WI38 (cell line): Measurements from ENCODE around the gene LYPD6B.

Experiments
- H3K4me3 ChIP-seq: 2 replicates; pipeline ENCODE4 v1.5.1; 2011; ENCODE audit warnings: low read depth, mild to moderate bottlenecking, control low read depth, low read length
- CTCF ChIP-seq: IDR thresholded peaks from 2 replicates; pipeline ENCODE4 v1.5.1; 2012; ENCODE audit warnings: low read depth, mild to moderate bottlenecking, control low read depth, low read length

The LYPD6B gene

DNA sequence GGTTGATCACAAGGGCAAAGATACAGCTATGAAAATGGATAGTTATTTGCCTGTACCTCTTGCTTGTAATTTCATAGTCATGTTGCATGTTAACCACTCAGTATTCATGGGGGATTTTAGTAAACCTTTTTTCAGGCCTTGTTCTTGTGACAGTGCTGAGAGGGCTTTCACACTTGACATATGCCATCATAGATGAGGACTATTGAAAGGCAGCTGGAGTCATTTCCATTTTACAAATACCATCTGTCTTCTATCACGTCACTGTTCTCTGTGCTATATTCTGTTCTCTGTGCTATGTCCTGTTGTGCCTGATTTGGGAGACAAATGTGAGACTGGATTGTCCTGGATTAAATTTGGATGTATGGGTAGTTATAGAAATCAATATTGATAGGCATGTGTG lies 131.7 kb downstream of the LYPD6B start:
- no peak overlapping the region for H3K4me3 ChIP-seq

DNA sequence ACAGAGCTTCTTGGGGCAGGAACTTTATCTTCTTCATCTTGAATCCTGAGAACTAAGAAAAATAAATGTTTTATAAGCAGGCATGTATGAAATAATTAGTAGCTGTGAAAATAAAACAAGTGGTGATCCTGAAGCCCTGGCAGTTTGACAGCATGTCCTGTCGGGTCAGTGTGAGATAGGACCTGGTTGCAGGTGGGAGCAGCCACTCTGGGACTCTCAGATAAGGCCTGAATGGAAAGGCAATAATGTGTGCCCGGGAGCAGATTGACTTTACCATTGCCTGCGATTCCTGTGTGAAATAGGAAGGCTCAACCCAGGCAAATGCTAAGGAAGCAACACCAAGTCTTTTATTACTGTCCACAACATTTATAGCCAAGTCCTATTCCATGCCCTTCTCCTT lies 132.4 kb downstream of the LYPD6B start:
- no peak for TF ChIP-seq CTCF

More for the DNA sequence above, 131.7 kb downstream of the LYPD6B start:
- no peak for TF ChIP-seq CTCF

DNA sequence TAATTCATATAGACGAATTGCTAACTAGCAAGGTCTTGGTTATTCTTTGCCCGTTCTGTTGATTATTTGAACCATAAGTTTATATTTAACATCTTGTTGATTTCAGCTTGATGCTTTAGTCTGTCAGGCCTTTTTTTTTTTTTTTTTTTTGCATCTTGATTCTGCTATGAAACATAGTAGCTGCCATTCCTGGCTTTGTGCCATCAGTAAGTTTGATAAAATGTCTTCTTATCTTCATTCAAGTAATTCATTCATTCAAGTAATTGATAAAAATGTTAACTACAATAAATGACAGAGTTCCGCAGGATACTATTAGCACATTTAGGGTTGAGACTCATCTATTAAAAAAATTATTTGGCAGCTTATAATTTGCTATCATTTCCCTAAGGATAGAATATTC lies 134.7 kb downstream of the LYPD6B start:
- H3K4me3 ChIP-seq: no peak overlapping the region

More for the DNA sequence above, 132.4 kb downstream of the LYPD6B start:
- H3K4me3 ChIP-seq: no peak overlapping the region

DNA sequence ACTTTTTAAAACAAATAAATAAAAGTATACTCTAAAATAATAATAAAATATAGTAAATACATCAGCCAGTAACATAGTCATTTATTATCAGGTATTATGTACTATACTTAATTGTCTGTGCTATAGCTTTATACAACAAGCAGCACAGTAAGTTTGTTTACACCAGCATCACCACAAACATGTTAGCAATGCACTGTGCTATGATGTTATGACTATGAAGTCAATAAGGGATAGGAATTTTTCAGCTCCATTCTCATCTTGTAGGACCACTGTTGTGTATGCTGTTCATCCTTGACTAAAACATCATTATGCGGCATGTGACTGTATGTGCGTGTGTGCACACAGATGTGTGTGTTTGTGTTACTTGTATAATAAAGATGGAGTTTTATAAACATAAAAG lies 137.5 kb downstream of the LYPD6B start:
- TF ChIP-seq CTCF: no peak
- H3K4me3 ChIP-seq: no peak overlapping the region

More for the DNA sequence above, 134.7 kb downstream of the LYPD6B start:
- no peak for TF ChIP-seq CTCF

DNA sequence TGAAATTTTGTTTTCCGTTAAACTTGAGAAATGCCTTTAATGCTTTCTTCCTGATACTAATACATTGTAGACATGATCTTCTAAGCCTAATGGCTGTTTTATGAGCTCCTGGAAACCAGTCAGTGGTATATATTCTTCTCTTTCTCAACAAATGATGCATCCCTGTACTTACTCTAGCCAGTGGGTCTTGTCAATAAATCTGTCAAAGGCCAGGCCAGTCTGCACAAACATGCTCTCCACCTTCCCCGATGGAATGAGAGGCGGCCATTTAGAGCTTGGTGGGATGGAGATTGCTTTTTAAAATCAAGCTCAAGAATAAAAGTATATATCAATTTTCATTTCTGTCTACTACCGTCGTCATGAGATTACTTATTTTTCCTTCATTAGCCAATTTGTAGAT lies 140.1 kb downstream of the LYPD6B start:
- no peak for TF ChIP-seq CTCF
- no peak overlapping the region for H3K4me3 ChIP-seq

- H3K4me3 ChIP-seq: no peak overlapping the region
- no peak for TF ChIP-seq CTCF
Measured at GRCh38 chr2:149180226-149180875, 141.9 kb downstream of the LYPD6B start.

GRCh38 chr2:149183187-149183586 lies 144.7 kb downstream of the LYPD6B start:
- TF ChIP-seq CTCF: no peak

More at GRCh38 chr2:149183187-149183586, 144.7 kb downstream of the LYPD6B start:
- no peak overlapping the region for H3K4me3 ChIP-seq
